Heart left ventricle (tissue), 16 donors: ENCODE measurements around the gene ABI1. TPM values are rescaled to one million over a fixed set of nuclear protein-coding genes. Genes with fewer than 3 reads are reported as not detected.
"Not testable (repeated sequence)": the region's sequence is repeated elsewhere in the genome, so short reads cannot be mapped to it uniquely, and the experiment has no call there.

ENCODE experiments used
- ATAC-seq, 4 donors: fragments of 200-7000 bp; cut with Tn5 transposase; one replicate each; pipeline ENCODE4 v1.9.1; 2020 to 2022; ENCODE audit warnings: moderate library complexity in 4 of 4, mild to moderate bottlenecking in 3 of 4, moderate number of reproducible peaks in 1 of 4
- DNase-seq, 5 donors: peaks; one replicate each; pipeline ENCODE4 v3.0.0-alpha.2; 2020
- H3K27ac ChIP-seq, 12 donors: fragments of 200-600 bp; sonication (generic) in 4 of 12; one replicate each; pipeline versions ENCODE4 v1.5.0 to v1.8.0; 2016 to 2022; ENCODE audit warnings: mild to moderate bottlenecking in 2 of 12
- H3K27me3 ChIP-seq, 9 donors: fragments of 200-600 bp; sonication (generic) in 2 of 9; one replicate each; pipeline versions ENCODE4 v1.5.1 to v1.8.0; 2016 to 2022; ENCODE audit warnings: mild to moderate bottlenecking in 3 of 9
- H3K36me3 ChIP-seq, 9 donors: fragments of 200-600 bp; sonication (generic) in 2 of 9; one replicate each; pipeline versions ENCODE4 v1.5.0 to v1.8.0; 2018 to 2022; ENCODE audit warnings: mild to moderate bottlenecking in 2 of 9
- H3K4me1 ChIP-seq, 12 donors: fragments of 200-600 bp; sonication (generic) in 4 of 12; one replicate each; pipeline versions ENCODE4 v1.5.0 to v1.8.0; 2016 to 2022; ENCODE audit warnings: mild to moderate bottlenecking in 3 of 12
- H3K4me3 ChIP-seq, 12 donors: fragments of 200-600 bp; sonication (generic) in 4 of 12; one replicate each; pipeline versions ENCODE4 v1.5.0 to v1.8.0; 2017 to 2022; ENCODE audit warnings: mild to moderate bottlenecking in 9 of 12, moderate library complexity in 4 of 12
- H3K9me3 ChIP-seq, 12 donors: fragments of 200-600 bp; sonication (generic) in 4 of 12; one replicate each; pipeline versions ENCODE4 v1.5.0 to v1.8.0; 2016 to 2022; ENCODE audit warnings: mild to moderate bottlenecking in 1 of 12
- POLR2A ChIP-seq, 2 donors: fragments of 450-650 bp; IDR thresholded peaks; one replicate each; pipeline ENCODE4 v1.6.1; 2017; ENCODE audit warnings: antibody characterized with exemption in 2 of 2, mild to moderate bottlenecking in 2 of 2, moderate library complexity in 2 of 2
- WGBS, 4 donors: extraction: QIAGEN DNeasy Blood & Tissue Kit in 2 of 4; methylation state at CpG; one replicate each; pipeline versions ENCODE4 v1.1.5 to v1.1.7; 2013 to 2018; 5-methylcytosine and 5-hydroxymethylcytosine counted together
- intact Hi-C, 10 donors: fragments of 100-400 bp; cut with DNase I; formaldehyde crosslinking; loops; one replicate each; pipeline versions ENCODE4 v1.11.1 to v1.14.2; 2022
- polyA plus RNA-seq, 2 donors: library from polyadenylated mRNA; stranded (reverse); fragments of 200-250 nt; gene quantifications; one replicate each; pipeline ENCODE4 v1.2.3, GENCODE V29; 2013
- total RNA-seq, 9 donors: library from RNA; depleted of rRNA in 2 of 9; stranded (reverse); fragments of >200 nt in 2 of 9; fragmentation: NEBNext Ultra II Directional in 3 of 9; extraction: Animal tissue kit (Norgen Biotek cat#: 25700) in 3 of 9; gene quantifications; one replicate each; pipeline versions ENCODE4 v1.1.0 to v1.2.4, GENCODE V29; 2016 to 2023
- TF ChIP-seq, protein P1 (sequence below), 12 donors: fragments of 200-600 bp; sonication (generic) in 4 of 12; IDR thresholded peaks; one replicate each; pipeline versions ENCODE4 v1.5.0 to v1.8.0; 2018 to 2022; ENCODE audit warnings: antibody characterized with exemption in 12 of 12, mild to moderate bottlenecking in 5 of 12
- donor health status: ischemic (EF 13 %, LVEDD 7.1; RV severe dilation, severe dysfunction).
- donor health status: healthy with polysubstance abuse.
- donor health status: DM: no; HTN: yes; CAD: no.
- donor health status: DM: no; HTN: no; CAD: no.
- donor health status: ischemic (EF 25% LVEDD 6.9; RV normal size, moderate dysfunction).
- donor health status: ischemic (EF 25% LVEDD 5.7; RV mildly dilated, moderate dysfunction).
- donor health status: healthy.
- donor health status: DM: yes; HTN: yes; CAD: no.
- donor health status: ischemic (EF 35%, LVEDD 5.7; RV mildly dilated, moderate dysfunction).
- donor health status: nonischemic (EF 11% LVEDD 7.7; RV severe dilation, severe dysfunction).
- donor health status: DM: yes; HTN: yes; CAD: no.
- donor health status: PGD.
- donor health status: ischemic (EF 29% LVEDD 5.4; RV normal size, mild dysfunction).
- donor health status: nonischemic (EF 23%, LVEDD 6.1; RV moderate dilation, normal function).

The ABI1 gene
- total and polyA plus RNA-seq, 11 donors = 8.5 to 50.0 (median 25.6) TPM

DNA sequence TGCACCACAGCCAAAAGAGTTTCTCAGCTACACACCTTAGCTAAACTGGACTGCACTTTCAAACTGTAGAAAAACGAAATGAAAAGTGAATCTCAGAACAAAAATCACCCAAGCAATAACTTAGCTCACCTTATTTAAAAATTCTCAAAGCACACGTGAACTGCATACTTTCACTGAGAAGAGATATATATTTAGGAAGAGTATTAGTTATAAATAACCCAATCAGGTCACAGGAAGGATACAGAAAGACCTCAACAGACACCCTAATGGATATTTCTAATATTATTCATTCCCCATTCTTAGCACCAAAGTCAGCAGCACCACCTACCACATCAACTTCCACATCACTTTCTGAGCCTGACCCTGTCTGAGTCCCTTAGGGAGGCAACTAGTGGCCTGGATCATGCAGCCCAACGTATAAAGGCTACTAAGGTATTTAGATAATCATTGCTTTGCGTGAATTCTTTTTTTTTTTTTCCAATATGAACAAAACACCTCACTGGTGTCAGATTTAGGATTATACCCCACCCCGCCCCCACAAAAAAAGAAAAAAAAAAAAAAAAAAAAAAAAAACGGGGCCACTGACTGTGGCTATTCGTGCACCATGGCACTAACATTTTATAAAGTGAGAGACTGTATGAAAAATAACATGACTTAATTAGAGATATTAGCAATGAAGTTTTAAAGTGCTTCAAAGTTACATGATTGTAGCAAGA is 2.6 kb downstream of the ABI1 start:
- no peak for DNase-seq
- Histone ChIP-seq H3K9me3 (no peaks in the 10 kb centered on the region), H3K4me1 (peaks cover 6 to 62% (median 43%) of the 10 kb centered on the region in 12 donors), H3K36me3 (no peaks in the 10 kb centered on the region), H3K4me3 (peak overlapping the region in 8 of 12 donors; percentile 62 to 100 (median 96)), H3K27ac (peak overlapping the region in 9 of 12 donors; percentile 84 to 100 (median 98)), H3K27me3 (no peaks in the 10 kb centered on the region)
- TF ChIP-seq, protein P1, sequence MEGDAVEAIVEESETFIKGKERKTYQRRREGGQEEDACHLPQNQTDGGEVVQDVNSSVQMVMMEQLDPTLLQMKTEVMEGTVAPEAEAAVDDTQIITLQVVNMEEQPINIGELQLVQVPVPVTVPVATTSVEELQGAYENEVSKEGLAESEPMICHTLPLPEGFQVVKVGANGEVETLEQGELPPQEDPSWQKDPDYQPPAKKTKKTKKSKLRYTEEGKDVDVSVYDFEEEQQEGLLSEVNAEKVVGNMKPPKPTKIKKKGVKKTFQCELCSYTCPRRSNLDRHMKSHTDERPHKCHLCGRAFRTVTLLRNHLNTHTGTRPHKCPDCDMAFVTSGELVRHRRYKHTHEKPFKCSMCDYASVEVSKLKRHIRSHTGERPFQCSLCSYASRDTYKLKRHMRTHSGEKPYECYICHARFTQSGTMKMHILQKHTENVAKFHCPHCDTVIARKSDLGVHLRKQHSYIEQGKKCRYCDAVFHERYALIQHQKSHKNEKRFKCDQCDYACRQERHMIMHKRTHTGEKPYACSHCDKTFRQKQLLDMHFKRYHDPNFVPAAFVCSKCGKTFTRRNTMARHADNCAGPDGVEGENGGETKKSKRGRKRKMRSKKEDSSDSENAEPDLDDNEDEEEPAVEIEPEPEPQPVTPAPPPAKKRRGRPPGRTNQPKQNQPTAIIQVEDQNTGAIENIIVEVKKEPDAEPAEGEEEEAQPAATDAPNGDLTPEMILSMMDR (IDR thresholded peaks at IDR 0.05) = no peak
- no peak for TF ChIP-seq POLR2A (IDR thresholded peaks at IDR 0.05)
- 31 to 35% (median 31%) methylated on average over 7 of the region's 7 CpGs for WGBS, 4 donors
- intact Hi-C loops = loop anchor here in 2 of 10 donors (5.0 to 10.0 kb wide), 2 partner anchors 56 to 93 kb away; no protein-coding TSS in a partner anchor
- no peak for ATAC-seq

DNA sequence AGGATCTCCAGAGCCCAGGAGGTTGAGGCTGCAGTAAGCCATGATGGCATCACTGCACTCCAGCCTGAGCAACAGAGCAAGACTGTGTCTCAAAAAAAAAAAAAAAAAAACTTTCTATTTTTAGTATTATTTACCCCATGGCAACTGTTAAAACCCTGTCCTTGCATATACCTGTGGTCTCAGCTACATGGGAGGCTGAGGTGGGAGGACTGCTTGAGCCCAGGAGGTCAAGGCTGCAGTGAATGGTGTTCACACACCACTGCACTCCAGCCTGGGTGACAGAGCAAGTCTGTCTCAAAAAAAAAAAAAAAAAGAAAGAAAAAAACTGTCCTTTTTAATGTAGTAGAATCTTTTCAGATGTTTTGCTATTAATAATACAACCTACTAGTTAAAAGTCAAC is 3.2 kb downstream of the ABI1 start:
- intact Hi-C loops = loop anchor here in 2 of 10 donors (5.0 to 10.0 kb wide), 2 partner anchors 55 to 93 kb away; no protein-coding TSS in a partner anchor
- H3K27me3 ChIP-seq, ATAC-seq, DNase-seq, H3K36me3 ChIP-seq, H3K9me3 ChIP-seq: not testable (repeated sequence)
- H3K4me1 ChIP-seq = peaks cover 6 to 62% (median 43%) of the 10 kb centered on the region in 12 donors
- peak overlapping the region in 5 of 12 donors; percentile 14 to 98 (median 95) for H3K27ac ChIP-seq
- peak overlapping the region in 2 of 12 donors; percentile 97 to 100 for H3K4me3 ChIP-seq

DNA sequence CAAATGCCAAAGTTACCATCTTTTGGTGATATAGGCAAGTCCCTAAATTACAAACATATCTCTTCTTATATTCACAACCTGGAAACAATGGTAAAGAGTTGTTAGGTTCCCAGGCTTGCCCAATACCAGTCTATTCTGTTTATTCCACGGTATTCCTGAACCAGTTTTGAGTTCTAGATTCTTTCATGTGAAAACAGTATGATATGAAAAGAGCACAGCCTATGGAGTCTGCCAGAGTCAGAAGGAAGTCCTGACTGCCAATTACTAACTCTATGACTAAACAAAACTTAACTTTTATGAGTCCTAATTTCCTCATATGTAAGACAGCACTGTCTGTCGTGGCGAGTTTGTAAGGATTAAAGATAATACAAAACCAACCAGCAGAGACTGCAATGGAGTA is 5.6 kb downstream of the ABI1 start:
- Histone ChIP-seq H3K27me3 (no peaks in the 10 kb centered on the region), H3K9me3 (no peaks in the 10 kb centered on the region), H3K36me3 (no peaks in the 10 kb centered on the region), H3K4me1 (peaks cover 6 to 70% (median 47%) of the 10 kb centered on the region in 12 donors), H3K27ac (no peak overlapping the region), H3K4me3 (no peak overlapping the region)
- ATAC-seq (no peak), DNase-seq (no peak)
- intact Hi-C loops = loop anchor here in 2 of 10 donors (5.0 to 10.0 kb wide), 2 partner anchors 53 to 90 kb away; no protein-coding TSS in a partner anchor
- TF ChIP-seq, protein P1 (IDR thresholded peaks at IDR 0.05) = no peak
- TF ChIP-seq POLR2A (IDR thresholded peaks at IDR 0.05) = no peak
- 56 to 73% (median 71%) methylated on average over 3 of the region's 3 CpGs for WGBS, 4 donors

DNA sequence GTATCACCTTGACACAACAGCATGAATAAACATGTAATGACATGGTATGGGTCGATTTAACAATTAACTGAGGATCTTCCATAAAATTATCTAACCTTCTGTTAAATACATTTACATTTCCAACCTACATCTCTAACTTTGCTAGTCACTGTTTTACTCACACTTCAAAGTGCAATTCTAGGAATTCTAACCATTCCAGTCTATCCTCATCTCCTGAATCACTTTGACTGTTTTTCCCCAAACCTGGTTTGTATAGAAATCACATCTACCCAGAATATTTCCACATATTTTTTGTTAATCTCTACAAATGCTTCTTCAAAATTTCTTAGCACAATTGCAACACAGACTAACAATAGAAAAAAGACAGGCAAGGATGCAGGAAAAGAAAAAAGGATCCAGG is 6.2 kb downstream of the ABI1 start:
- H3K4me3 ChIP-seq = no peak overlapping the region
- 57 to 71% (median 61%) methylated on average over 1 of the region's 1 CpG for WGBS, 4 donors
- TF ChIP-seq, protein P1 (IDR thresholded peaks at IDR 0.05) = no peak
- TF ChIP-seq POLR2A (IDR thresholded peaks at IDR 0.05) = no peak
- no peak overlapping the region for H3K27ac ChIP-seq
- DNase-seq (no peak), ATAC-seq (no peak)
- H3K27me3 ChIP-seq = no peaks in the 10 kb centered on the region
- H3K36me3 ChIP-seq = no peaks in the 10 kb centered on the region
- intact Hi-C loops = loop anchor here in 1 of 10 donors (10.0 kb wide), 1 partner anchor 90 kb away; no protein-coding TSS in a partner anchor
- H3K9me3 ChIP-seq = no peaks in the 10 kb centered on the region
- peaks cover 6 to 70% (median 47%) of the 10 kb centered on the region in 12 donors for H3K4me1 ChIP-seq
